ENCODE results near the gene IMMP2L.

The IMMP2L gene

DNA sequence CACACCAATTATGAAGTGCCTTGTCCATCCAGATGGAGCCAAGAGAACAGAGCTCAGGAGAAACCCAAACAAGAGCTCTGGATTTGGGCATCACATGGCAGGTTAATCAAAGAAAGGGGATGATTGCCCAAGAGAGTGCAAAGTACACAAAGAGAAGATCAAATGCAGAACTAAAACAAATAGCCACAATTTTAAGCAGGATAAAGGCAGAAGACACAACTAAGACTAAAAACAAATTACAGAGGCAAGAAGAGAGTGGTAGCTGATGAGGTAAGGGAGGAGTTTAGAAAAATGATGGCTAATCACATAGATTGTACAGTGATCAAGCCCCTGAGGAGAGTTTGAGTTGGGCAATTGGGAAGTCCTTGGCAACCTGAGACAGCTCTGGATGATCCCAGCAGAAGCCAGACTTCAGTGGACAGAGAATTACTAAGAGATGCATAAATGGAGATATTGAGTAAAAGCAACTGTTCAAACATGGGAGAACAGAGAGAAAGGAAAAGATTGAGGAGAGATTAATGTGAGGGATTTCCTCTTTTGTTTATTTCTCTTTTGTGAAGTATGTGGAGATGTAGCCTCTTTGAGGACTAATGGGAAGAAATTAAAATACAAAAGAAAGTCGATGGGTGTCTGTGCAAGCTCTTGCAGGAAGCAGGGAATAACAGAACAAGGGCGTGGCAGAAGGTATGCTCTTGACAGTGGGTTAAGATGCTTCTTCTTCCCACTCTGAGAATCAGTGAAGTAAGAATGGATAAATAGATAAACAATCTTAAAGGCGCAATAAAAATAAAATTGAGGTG is 369.5 kb downstream of the IMMP2L start:
- no peak for DNase-seq (ENCODE audit: low read depth)

DNA sequence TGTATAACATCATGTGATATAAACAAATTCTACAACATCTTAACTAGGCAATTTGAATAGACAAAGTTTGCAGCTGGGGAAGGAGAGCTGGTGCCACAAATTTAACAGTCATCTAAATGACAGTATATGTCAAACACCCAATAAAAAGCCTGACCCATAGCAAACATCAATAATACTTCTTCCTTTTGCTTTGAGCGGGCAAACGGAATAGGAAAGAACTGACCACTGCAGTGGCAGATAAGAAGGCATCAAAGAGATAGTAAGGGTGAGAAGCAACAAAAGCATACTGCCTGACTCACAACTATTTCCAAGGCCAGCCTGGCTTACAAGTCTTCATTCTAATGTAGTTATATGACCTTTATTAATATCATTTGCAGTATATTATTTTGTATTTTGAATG is 371.5 kb downstream of the IMMP2L start:
- TF ChIP-seq, protein P1, sequence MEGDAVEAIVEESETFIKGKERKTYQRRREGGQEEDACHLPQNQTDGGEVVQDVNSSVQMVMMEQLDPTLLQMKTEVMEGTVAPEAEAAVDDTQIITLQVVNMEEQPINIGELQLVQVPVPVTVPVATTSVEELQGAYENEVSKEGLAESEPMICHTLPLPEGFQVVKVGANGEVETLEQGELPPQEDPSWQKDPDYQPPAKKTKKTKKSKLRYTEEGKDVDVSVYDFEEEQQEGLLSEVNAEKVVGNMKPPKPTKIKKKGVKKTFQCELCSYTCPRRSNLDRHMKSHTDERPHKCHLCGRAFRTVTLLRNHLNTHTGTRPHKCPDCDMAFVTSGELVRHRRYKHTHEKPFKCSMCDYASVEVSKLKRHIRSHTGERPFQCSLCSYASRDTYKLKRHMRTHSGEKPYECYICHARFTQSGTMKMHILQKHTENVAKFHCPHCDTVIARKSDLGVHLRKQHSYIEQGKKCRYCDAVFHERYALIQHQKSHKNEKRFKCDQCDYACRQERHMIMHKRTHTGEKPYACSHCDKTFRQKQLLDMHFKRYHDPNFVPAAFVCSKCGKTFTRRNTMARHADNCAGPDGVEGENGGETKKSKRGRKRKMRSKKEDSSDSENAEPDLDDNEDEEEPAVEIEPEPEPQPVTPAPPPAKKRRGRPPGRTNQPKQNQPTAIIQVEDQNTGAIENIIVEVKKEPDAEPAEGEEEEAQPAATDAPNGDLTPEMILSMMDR (conservative IDR thresholded peaks at IDR 0.05; ENCODE audit: control insufficient read depth, insufficient read depth, low read depth, low read length) = no peak
- H3K4me3 ChIP-seq (ENCODE audit: control insufficient read depth, low read depth, low read length) = no peak overlapping the region
- no peak for DNase-seq (ENCODE audit: low read depth)

More for the DNA sequence above, 369.5 kb downstream of the IMMP2L start:
- no peak overlapping the region for H3K4me3 ChIP-seq (ENCODE audit: control insufficient read depth, low read depth, low read length)
- TF ChIP-seq, protein P1 (conservative IDR thresholded peaks at IDR 0.05; ENCODE audit: control insufficient read depth, insufficient read depth, low read depth, low read length) = no peak

DNA sequence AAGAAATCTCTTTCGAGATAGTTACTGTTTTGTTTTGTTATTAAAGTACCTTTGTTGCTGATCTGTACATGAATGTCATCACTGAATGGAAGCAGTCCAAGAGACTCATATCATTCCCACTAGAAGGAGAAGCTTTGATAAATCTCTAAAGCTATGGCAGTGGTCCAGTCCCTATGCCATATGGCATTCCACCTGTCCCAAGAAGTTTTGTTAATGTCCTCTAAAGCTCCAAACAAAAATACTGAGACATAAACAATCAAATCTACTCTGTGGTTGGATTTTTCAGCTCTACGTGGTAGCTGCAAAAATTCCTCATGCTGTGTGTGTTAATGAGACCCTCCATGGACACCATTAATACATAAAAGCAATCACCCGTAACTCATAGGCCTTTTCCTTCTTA is 377.3 kb downstream of the IMMP2L start:
- DNase-seq (ENCODE audit: low read depth) = no peak
- TF ChIP-seq, protein P1 (conservative IDR thresholded peaks at IDR 0.05; ENCODE audit: control insufficient read depth, insufficient read depth, low read depth, low read length) = no peak

DNA sequence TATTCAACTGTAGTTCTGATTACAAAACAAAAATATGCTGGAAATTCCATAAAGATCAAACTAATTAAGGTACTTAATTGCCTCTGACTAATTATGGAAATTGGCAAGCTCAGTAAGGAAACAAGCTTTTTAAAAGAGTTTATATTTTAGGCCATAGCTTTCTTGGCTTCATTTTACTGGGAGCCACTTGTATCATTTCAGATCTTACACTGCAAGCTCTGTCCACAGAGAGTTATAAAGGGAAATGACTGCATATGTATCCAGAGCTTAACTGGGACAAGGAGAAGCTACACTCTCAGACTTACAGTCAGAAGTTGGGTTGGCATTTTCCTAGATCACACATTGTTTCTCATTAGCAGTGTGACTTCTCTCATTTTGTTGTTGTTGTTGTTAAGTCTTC is 379.0 kb downstream of the IMMP2L start:
- no peak for DNase-seq (ENCODE audit: low read depth)
- TF ChIP-seq, protein P1 (conservative IDR thresholded peaks at IDR 0.05; ENCODE audit: control insufficient read depth, insufficient read depth, low read depth, low read length) = no peak
- no peak overlapping the region for H3K4me3 ChIP-seq (ENCODE audit: control insufficient read depth, low read depth, low read length)

More for the DNA sequence above, 377.3 kb downstream of the IMMP2L start:
- no peak overlapping the region for H3K4me3 ChIP-seq (ENCODE audit: control insufficient read depth, low read depth, low read length)

DNA sequence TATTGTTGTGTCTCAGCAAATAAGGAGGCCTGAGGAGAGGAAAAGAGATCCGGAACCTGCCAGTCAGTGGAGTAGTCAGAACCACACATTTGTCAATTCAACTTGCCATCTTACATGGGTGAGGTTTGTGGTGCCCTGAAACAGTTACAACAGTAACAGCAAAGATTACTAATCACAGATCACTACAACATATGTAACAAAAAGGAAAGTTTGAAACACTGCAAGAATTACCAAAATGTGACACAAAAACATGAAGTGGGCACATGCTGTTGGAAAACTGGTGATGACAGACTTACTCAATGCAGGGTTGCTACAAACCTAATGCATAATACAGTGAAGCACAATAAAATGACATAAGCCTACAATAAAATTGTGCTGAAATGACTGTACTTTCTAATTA is 382.0 kb downstream of the IMMP2L start:
- TF ChIP-seq, protein P1 (conservative IDR thresholded peaks at IDR 0.05; ENCODE audit: control insufficient read depth, insufficient read depth, low read depth, low read length) = no peak
- DNase-seq (ENCODE audit: low read depth) = no peak
- no peak overlapping the region for H3K4me3 ChIP-seq (ENCODE audit: control insufficient read depth, low read depth, low read length)

DNA sequence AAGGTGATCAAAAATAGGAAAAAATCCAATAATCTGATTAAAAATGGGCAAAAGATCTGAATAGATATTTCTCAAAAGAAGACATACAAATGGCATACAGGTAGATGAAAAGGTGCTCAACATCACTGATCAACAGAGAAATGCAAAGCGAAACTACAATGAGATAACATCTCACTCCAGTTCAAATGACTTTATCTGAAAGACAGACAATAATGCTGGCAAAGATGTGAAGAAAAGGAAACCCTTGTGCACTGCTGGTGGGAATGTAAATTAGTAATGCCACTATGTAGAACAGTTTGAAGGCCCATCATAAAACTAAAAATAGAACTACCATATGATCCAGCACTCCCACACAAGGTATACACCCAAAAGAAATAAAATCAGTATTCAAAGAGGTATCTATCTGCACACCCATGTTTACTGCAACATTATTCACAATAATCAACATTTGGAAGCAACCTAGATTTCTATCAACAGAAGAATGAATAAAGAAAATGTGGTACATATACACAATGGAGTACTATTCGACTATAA is 386.3 kb downstream of the IMMP2L start:
- DNase-seq (ENCODE audit: low read depth) = no peak
- TF ChIP-seq, protein P1 (conservative IDR thresholded peaks at IDR 0.05; ENCODE audit: control insufficient read depth, insufficient read depth, low read depth, low read length) = no peak
- H3K4me3 ChIP-seq (ENCODE audit: control insufficient read depth, low read depth, low read length) = no peak overlapping the region
